ENCODE measurements around the gene MRRF.

GRCh38 chr9:122322553-122322952 is 57.9 kb downstream of the MRRF start:
- TF ChIP-seq CTCF (optimal IDR thresholded peaks at IDR 0.05 in 1 of 3, IDR thresholded peaks at IDR 0.05 in 1 of 3, conservative IDR thresholded peaks at IDR 0.05 in 1 of 3; ENCODE audit: extremely low read depth in 1 of 3, insufficient read depth in 2 of 3, low read length in 3 of 3) (no peak), EZH2 (IDR thresholded peaks at IDR 0.05; ENCODE audit: low read length) (no peak)

Data from keratinocyte (primary cell).